ENCODE results near the gene CTXND1.

- TF ChIP-seq, protein P1, sequence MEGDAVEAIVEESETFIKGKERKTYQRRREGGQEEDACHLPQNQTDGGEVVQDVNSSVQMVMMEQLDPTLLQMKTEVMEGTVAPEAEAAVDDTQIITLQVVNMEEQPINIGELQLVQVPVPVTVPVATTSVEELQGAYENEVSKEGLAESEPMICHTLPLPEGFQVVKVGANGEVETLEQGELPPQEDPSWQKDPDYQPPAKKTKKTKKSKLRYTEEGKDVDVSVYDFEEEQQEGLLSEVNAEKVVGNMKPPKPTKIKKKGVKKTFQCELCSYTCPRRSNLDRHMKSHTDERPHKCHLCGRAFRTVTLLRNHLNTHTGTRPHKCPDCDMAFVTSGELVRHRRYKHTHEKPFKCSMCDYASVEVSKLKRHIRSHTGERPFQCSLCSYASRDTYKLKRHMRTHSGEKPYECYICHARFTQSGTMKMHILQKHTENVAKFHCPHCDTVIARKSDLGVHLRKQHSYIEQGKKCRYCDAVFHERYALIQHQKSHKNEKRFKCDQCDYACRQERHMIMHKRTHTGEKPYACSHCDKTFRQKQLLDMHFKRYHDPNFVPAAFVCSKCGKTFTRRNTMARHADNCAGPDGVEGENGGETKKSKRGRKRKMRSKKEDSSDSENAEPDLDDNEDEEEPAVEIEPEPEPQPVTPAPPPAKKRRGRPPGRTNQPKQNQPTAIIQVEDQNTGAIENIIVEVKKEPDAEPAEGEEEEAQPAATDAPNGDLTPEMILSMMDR (tag by site-specific recombination; IDR thresholded peaks at IDR 0.05): no peak
- TF ChIP-seq ZNF121 (tag by site-specific recombination; IDR thresholded peaks at IDR 0.05): no peak
- TF ChIP-seq ZNF274 (IDR thresholded peaks at IDR 0.05; ENCODE audit: low read length): no peak
- no peak for TF ChIP-seq ZNF274 (tag by site-specific recombination; IDR thresholded peaks at IDR 0.05; ENCODE audit: borderline replicate concordance)
- no peak for TF ChIP-seq SETDB1 (IDR thresholded peaks at IDR 0.05; ENCODE audit: insufficient read length, low read length)
Measured at GRCh38 chr15:80265021-80265420, 13.0 kb upstream of the CTXND1 start.

Data from HEK293 (cell line).